HG02571 (cell line): Measurements from ENCODE around the gene ILKAP.
"Not testable (repeated sequence)": the region's sequence is repeated elsewhere in the genome, so short reads cannot be mapped to it uniquely, and the experiment has no call there.

Experiments used
- ATAC-seq: cut with Tn5 transposase; IDR thresholded peaks from one replicate; pipeline ENCODE4 v1.9.1; 2021; ENCODE audit warnings: mild to moderate bottlenecking, moderate library complexity; ENCODE audit not compliant: unreplicated experiment

Gene ILKAP

GRCh38 chr2:238202326-238203093 is 985 bp downstream of the ILKAP start:
- no peak for ATAC-seq

GRCh38 chr2:238190445-238190844 is 13.1 kb downstream of the ILKAP start:
- ATAC-seq: no peak

GRCh38 chr2:238187618-238188548 is 15.6 kb downstream of the ILKAP start:
- no peak for ATAC-seq

- no peak for ATAC-seq
Measured at GRCh38 chr2:238183821-238184220, 19.7 kb downstream of the ILKAP start.

GRCh38 chr2:238182362-238182761 is 21.1 kb downstream of the ILKAP start:
- no peak for ATAC-seq

GRCh38 chr2:238180554-238180953 is 22.9 kb downstream of the ILKAP start:
- ATAC-seq: no peak

- ATAC-seq: no peak
Measured at GRCh38 chr2:238176613-238177012, 26.9 kb downstream of the ILKAP start.

- no peak for ATAC-seq
Measured at GRCh38 chr2:238174701-238175100, 28.8 kb downstream of the ILKAP start.

- no peak for ATAC-seq
Measured at GRCh38 chr2:238174291-238174690, 29.2 kb downstream of the ILKAP start.

- no peak for ATAC-seq
Measured at GRCh38 chr2:238173692-238174091, 29.8 kb downstream of the ILKAP start.

GRCh38 chr2:238172439-238172838 is 31.1 kb downstream of the ILKAP start:
- ATAC-seq: no peak

- no peak for ATAC-seq
Measured at GRCh38 chr2:238171575-238172187, 31.8 kb downstream of the ILKAP start.

GRCh38 chr2:238171072-238171431 is 32.4 kb downstream of the ILKAP start:
- ATAC-seq: not testable (repeated sequence)

GRCh38 chr2:238170386-238171071 is 33.0 kb downstream of the ILKAP start:
- no peak for ATAC-seq

GRCh38 chr2:238169708-238170251 is 33.7 kb downstream of the ILKAP start:
- no peak for ATAC-seq

- ATAC-seq: no peak
Measured at GRCh38 chr2:238169048-238169707, 34.3 kb downstream of the ILKAP start.

- no peak for ATAC-seq
Measured at GRCh38 chr2:238168196-238169047, 35.1 kb downstream of the ILKAP start.

- ATAC-seq: no peak
Measured at GRCh38 chr2:238167761-238168160, 35.7 kb downstream of the ILKAP start.

GRCh38 chr2:238167344-238167715 is 36.2 kb downstream of the ILKAP start:
- no peak for ATAC-seq
